ENCODE results near the gene RRAS. TPM values are rescaled to one million over a fixed set of nuclear protein-coding genes. Genes with fewer than 3 reads are reported as not detected.

RRAS gene
- total RNA-seq, 1 donor, result 52.4 TPM

GRCh38 chr19:49660338-49660961 is 20.5 kb upstream of the RRAS start:
- DNase-seq (ENCODE audit: low read depth), result no peak
- H3K4me3 ChIP-seq (ENCODE audit: low read depth, low read length), result no peak overlapping the region
- TF ChIP-seq, protein P1, sequence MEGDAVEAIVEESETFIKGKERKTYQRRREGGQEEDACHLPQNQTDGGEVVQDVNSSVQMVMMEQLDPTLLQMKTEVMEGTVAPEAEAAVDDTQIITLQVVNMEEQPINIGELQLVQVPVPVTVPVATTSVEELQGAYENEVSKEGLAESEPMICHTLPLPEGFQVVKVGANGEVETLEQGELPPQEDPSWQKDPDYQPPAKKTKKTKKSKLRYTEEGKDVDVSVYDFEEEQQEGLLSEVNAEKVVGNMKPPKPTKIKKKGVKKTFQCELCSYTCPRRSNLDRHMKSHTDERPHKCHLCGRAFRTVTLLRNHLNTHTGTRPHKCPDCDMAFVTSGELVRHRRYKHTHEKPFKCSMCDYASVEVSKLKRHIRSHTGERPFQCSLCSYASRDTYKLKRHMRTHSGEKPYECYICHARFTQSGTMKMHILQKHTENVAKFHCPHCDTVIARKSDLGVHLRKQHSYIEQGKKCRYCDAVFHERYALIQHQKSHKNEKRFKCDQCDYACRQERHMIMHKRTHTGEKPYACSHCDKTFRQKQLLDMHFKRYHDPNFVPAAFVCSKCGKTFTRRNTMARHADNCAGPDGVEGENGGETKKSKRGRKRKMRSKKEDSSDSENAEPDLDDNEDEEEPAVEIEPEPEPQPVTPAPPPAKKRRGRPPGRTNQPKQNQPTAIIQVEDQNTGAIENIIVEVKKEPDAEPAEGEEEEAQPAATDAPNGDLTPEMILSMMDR (IDR thresholded peaks at IDR 0.05; ENCODE audit: insufficient read depth, low read length), result no peak

GRCh38 chr19:49658566-49659442 is 18.9 kb upstream of the RRAS start:
- H3K4me3 ChIP-seq (ENCODE audit: low read depth, low read length), result no peak overlapping the region
- DNase-seq (ENCODE audit: low read depth), result no peak
- TF ChIP-seq, protein P1 (IDR thresholded peaks at IDR 0.05; ENCODE audit: insufficient read depth, low read length), result no peak

- TF ChIP-seq, protein P1 (IDR thresholded peaks at IDR 0.05; ENCODE audit: insufficient read depth, low read length), result no peak
Observed at GRCh38 chr19:49658139-49658517, 18.2 kb upstream of the RRAS start.

DNA sequence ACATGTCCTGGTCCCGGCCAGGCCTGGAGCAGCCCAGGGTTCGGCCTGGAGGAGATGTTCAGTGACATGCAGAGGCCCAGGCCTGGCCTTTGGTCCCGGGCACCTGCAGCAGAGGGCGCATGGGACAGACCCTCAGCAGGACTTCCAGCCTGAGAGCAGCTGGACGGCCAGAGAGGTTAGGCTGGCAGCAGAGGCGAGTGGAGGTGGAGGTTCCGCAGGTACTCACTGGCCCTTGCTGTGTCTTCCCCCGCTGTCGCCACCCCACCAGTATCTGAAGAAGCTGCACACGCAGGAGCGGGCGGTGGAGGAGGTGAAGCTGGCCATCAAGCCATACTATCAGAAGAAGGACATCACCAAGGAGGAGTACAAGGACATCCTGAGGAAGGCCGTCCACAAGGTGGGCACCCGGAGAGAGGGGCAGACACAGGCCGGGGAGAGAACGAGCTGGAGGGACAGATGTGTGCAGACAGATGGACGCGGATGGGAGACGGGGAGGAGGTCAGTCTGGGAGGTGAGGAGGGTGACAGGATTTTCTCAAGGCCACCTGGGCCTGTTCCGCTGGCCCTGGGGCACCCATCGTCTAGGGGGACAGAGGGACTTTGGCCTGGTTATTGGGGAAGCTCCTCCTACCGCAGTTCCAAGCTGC is 17.7 kb upstream of the RRAS start:
- TF ChIP-seq, protein P1 (IDR thresholded peaks at IDR 0.05; ENCODE audit: insufficient read depth, low read length), result no peak
- no peak for DNase-seq (ENCODE audit: low read depth)
- H3K4me3 ChIP-seq (ENCODE audit: low read depth, low read length), result no peak overlapping the region

More at GRCh38 chr19:49658139-49658517, 18.2 kb upstream of the RRAS start:
- DNase-seq (ENCODE audit: low read depth), result no peak
- H3K4me3 ChIP-seq (ENCODE audit: low read depth, low read length), result no peak overlapping the region

DNA sequence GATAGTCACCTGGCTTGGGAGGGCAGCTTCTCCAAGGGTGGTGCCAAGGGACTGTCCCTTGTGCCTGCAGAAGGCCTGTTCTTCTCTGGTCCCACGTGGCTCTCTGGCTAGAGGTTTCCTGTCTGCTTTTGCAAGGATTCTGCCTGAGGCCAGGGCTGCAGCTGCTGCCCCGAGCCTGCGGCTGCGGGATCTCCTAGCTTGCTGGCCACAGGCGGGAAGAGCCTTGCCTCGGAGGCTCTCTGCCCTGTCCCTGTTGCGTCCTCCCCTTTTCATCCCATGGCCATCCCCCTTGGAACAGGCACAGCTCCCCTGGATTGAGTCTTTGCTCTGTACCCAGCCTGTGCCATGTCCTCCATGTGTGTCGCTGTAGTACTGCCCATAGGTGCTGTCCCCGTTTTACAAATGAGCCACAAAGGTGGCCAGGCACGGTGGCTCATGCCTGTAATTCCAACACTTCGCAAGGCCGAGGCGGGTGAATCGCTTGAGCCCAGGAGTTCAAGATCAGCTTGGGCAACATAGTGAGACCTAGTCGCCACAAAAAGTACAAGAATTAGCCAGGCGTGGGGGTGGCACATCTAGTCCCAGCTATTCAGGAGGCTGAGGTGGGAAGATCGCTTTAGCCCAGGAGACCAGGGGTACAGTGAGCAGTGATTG is 16.6 kb upstream of the RRAS start:
- no peak overlapping the region for H3K4me3 ChIP-seq (ENCODE audit: low read depth, low read length)
- TF ChIP-seq, protein P1 (IDR thresholded peaks at IDR 0.05; ENCODE audit: insufficient read depth, low read length), result no peak
- no peak for DNase-seq (ENCODE audit: low read depth)

Measured in fibroblast of the aortic adventitia (primary cell).